HEK293T (cell line): ENCODE measurements around the gene FGF22.

Source experiments
- ARNT ChIP-seq: fragments of 450-650 bp; IDR thresholded peaks from 2 replicates; pipeline ENCODE4 v1.6.1; 2017; ENCODE audit warnings: mild to moderate bottlenecking
- ELF4 ChIP-seq: fragments of 450-650 bp; IDR thresholded peaks from 2 replicates; pipeline ENCODE4 v1.6.1; 2017; ENCODE audit warnings: antibody characterized with exemption
- FOXA1 ChIP-seq: fragments of 450-650 bp; IDR thresholded peaks from 2 replicates; pipeline ENCODE4 v1.6.1; 2016; ENCODE audit warnings: mild to moderate bottlenecking
- FOXK2 ChIP-seq: fragments of 450-650 bp; IDR thresholded peaks from 2 replicates; pipeline ENCODE4 v1.6.1; 2016; ENCODE audit warnings: mild to moderate bottlenecking
- FOXM1 ChIP-seq: fragments of 450-650 bp; IDR thresholded peaks from 2 replicates; pipeline ENCODE4 v1.6.1; 2017; ENCODE audit warnings: mild to moderate bottlenecking, borderline replicate concordance
- HDGF ChIP-seq: fragments of 450-650 bp; IDR thresholded peaks from 2 replicates; pipeline ENCODE4 v1.6.1; 2017; ENCODE audit warnings: antibody characterized with exemption, borderline replicate concordance
- L3MBTL2 ChIP-seq: fragments of 450-650 bp; conservative IDR thresholded peaks from 2 replicates; pipeline ENCODE4 v1.6.1; 2016; ENCODE audit warnings: mild to moderate bottlenecking
- PKNOX1 ChIP-seq: fragments of 450-650 bp; IDR thresholded peaks from 2 replicates; pipeline ENCODE4 v1.6.1; 2016
- SUZ12 ChIP-seq: fragments of 450-650 bp; IDR thresholded peaks from 2 replicates; pipeline ENCODE4 v1.6.1; 2016; ENCODE audit warnings: mild to moderate bottlenecking
- TARDBP ChIP-seq: fragments of 450-650 bp; IDR thresholded peaks from 2 replicates; pipeline ENCODE4 v1.6.1; 2016

DNA sequence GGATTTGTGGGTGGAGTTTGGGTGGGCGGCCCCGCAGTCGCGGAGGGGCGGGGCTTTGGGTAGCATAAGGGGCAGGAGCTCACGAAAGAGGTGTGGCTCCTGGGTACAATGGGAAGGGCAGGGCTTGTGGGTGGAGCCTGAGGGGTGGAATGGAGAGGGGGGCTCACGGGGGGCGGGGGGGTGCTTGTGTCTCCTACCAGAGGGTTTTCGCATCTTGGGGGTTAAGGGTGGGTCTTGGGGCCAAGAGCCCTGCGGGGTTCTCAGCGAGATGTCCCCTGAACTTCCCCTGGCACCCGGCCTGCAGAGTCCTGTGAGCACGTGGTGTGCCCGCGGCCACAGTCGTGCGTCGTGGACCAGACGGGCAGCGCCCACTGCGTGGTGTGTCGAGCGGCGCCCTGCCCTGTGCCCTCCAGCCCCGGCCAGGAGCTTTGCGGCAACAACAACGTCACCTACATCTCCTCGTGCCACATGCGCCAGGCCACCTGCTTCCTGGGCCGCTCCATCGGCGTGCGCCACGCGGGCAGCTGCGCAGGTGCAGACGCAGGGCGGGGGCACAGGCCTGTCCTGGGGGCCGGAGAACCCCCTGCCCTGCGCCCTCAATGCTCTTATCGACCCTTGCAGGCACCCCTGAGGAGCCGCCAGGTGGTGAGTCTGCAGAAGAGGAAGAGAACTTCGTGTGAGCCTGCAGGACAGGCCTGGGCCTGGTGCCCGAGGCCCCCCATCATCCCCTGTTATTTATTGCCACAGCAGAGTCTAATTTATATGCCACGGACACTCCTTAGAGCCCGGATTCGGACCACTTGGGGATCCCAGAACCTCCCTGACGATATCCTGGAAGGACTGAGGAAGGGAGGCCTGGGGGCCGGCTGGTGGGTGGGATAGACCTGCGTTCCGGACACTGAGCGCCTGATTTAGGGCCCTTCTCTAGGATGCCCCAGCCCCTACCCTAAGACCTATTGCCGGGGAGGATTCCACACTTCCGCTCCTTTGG lies 41.6 kb downstream of the FGF22 start:
- no peak for TF ChIP-seq ARNT
- no peak for TF ChIP-seq SUZ12
- TF ChIP-seq FOXK2 = no peak
- TF ChIP-seq TARDBP = no peak
- no peak for TF ChIP-seq FOXA1
- TF ChIP-seq HDGF = no peak
- no peak for TF ChIP-seq L3MBTL2
- TF ChIP-seq ELF4 = no peak
- no peak for TF ChIP-seq FOXM1
- no peak for TF ChIP-seq PKNOX1
